RCC 7860 (cell line): ENCODE results near the gene RNF26.
"Not testable (repeated sequence)": the region's sequence is repeated elsewhere in the genome, so short reads cannot be mapped to it uniquely, and the experiment has no call there.

Experiments used
- DNase-seq: peaks from one replicate; pipeline ENCODE4 v3.0.0-alpha.2; 2015; ENCODE audit warnings: low spot score
- FAIRE-seq: peaks from 2 replicates; lab custom pipeline; 2012; peaks lifted over from hg19 to GRCh38; lab: Jason Lieb, UNC

RNF26 gene

GRCh38 chr11:119380827-119381180 is 46.5 kb downstream of the RNF26 start:
- FAIRE-seq (no peak), DNase-seq (no peak)

- DNase-seq: peak; percentile 89
- FAIRE-seq: peak; percentile 50
These were observed 47.1 kb downstream of the RNF26 start, which contains the start of gene USP2 for GRCh38 chr11:119381181-119381988. TSS of gene USP2 (minus strand) at chr11:119381690. CDS start at chr11:119373480, 8,210 bp downstream.

GRCh38 chr11:119382101-119382500 is 47.8 kb downstream of the RNF26 start:
- no peak for DNase-seq
- FAIRE-seq: no peak

GRCh38 chr11:119382513-119382912 is 48.2 kb downstream of the RNF26 start:
- DNase-seq, FAIRE-seq: not testable (repeated sequence)

GRCh38 chr11:119384332-119384731 is 50.0 kb downstream of the RNF26 start:
- no peak for FAIRE-seq
- DNase-seq: no peak
